SK-N-MC (cell line): ENCODE results near the gene NMUR1.

Source experiments
- DNase-seq: peaks from one replicate; pipeline ENCODE4 v3.0.0-alpha.2; 2011; ENCODE audit warnings: low read depth, low spot score
- H3K27ac ChIP-seq: fragments of 200-600 bp; sonication (generic); 2 replicates; pipeline ENCODE4 v1.5.1; 2016; ENCODE audit warnings: mixed run types
- H3K36me3 ChIP-seq: fragments of 200-600 bp; sonication (generic); 2 replicates; pipeline ENCODE4 v1.6.1; 2017; ENCODE audit warnings: antibody characterized with exemption, low read length, mixed read lengths; ENCODE audit not compliant: insufficient read depth
- H3K4me3 ChIP-seq: fragments of 200-600 bp; sonication (generic); 2 replicates; pipeline ENCODE4 v1.5.1; 2016
- H3K9ac ChIP-seq: fragments of 200-600 bp; sonication (generic); 2 replicates; pipeline ENCODE4 v1.8.0; 2017; ENCODE audit warnings: mixed run types, mixed read lengths; ENCODE audit not compliant: insufficient read length
- H3K9me3 ChIP-seq: fragments of 200-600 bp; sonication (generic); 2 replicates; pipeline ENCODE4 v1.6.1; 2017; ENCODE audit warnings: low read depth, mild to moderate bottlenecking, antibody characterized with exemption, low read length, moderate library complexity, mixed read lengths
- EZH2 ChIP-seq: fragments of 200-600 bp; sonication (generic); IDR thresholded peaks from one replicate; pipeline ENCODE4 v1.6.1; 2017; ENCODE audit warnings: antibody characterized with exemption
- FOXP2 ChIP-seq: optimal IDR thresholded peaks from 2 replicates; pipeline ENCODE3; 2011; ENCODE audit warnings: mild to moderate bottlenecking, moderate library complexity; ENCODE audit not compliant: insufficient read depth; ENCODE audit errors: extremely low read length, control extremely low read depth
- POLR2AphosphoS5 ChIP-seq: IDR thresholded peaks from 2 replicates; pipeline ENCODE4 v1.6.1; 2012; ENCODE audit warnings: mild to moderate bottlenecking, low read depth, low read length, borderline replicate concordance

Gene NMUR1

DNA sequence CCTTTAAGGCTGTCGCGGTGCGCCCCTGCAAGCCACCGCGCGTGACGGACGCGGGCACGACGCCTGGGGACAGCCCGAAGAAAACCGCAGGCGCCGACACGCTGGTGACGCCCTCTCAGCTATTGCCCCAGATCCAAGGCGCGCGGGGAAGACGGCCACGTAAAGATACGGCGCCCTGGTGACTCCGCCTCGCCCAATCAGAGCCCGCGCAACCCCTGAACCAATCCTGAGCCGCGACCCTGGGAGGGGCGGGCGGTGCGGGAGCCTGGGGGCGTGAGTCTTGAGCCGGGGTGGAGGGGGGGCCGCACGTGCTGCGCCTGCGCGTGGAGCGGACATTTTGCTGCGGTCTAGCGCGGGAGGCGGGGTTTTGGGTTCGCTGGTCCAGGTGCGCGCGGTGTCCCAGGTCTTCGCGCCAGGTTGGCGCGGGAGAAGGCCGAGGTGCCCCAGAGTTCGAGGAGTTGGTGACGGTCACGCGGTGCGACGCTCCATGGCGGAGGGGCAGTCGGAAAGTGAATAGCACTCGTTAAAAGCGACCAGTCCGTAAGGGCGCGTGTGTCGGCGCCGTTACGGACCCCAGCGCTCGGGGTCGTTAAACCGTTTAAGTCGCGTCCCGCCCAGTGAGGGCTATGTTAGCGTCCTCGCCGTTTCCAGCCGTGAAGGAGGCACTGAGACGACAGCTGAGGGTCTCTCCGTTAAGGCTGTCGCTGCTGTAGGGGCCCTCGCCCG, 15.9 kb downstream of the NMUR1 start:
- TF ChIP-seq FOXP2 = peak; percentile 18
- peak; percentile 97 for TF ChIP-seq POLR2AphosphoS5
- no peak for TF ChIP-seq EZH2
- H3K27ac ChIP-seq = peak overlapping the region; percentile 83
- H3K9me3 ChIP-seq = no peaks in the 10 kb centered on the region
- peak; percentile 79 for DNase-seq
- H3K4me3 ChIP-seq = peak overlapping the region; percentile 98
- peak overlapping the region; percentile 96 for H3K9ac ChIP-seq
- no peaks in the 10 kb centered on the region for H3K36me3 ChIP-seq

DNA sequence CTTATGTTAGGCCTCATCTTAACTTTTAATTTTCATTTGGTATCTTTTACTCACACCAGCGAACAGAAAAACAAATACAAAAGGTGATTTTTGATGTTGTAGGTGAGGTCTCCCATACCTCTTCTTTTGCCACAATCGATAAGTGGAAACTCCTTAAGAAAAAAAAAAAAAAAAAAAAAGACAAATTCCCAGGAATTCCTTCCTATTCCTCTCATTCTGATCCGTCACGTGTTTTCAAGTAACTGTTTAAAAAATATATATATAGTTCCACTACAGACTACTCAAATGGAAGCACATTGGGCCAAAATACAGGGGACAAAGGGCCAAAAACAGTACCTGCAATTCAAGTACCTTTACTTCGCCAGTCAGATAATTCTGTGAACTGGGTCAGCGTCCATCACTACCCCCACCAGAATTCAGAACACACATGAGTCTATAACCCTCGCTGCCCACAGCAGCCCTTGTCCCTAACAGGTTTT, 16.5 kb downstream of the NMUR1 start:
- Histone ChIP-seq H3K36me3 (no peaks in the 10 kb centered on the region), H3K9me3 (no peaks in the 10 kb centered on the region), H3K9ac (peak overlapping the region; percentile 96), H3K4me3 (peak overlapping the region; percentile 98), H3K27ac (peak overlapping the region; percentile 83)
- no peak for DNase-seq
- TF ChIP-seq POLR2AphosphoS5 = no peak
- no peak for TF ChIP-seq FOXP2
- TF ChIP-seq EZH2 = no peak

- Histone ChIP-seq H3K9ac (no peak overlapping the region), H3K36me3 (no peaks in the 10 kb centered on the region), H3K9me3 (no peaks in the 10 kb centered on the region), H3K4me3 (no peak overlapping the region), H3K27ac (no peak overlapping the region)
- no peak for TF ChIP-seq POLR2AphosphoS5
- no peak for TF ChIP-seq EZH2
- no peak for TF ChIP-seq FOXP2
- no peak for DNase-seq
Measured at GRCh38 chr2:231512222-231512621, 18.0 kb downstream of the NMUR1 start.

- no peak overlapping the region for H3K4me3 ChIP-seq
- no peak overlapping the region for H3K9ac ChIP-seq
- H3K9me3 ChIP-seq = no peaks in the 10 kb centered on the region
- H3K36me3 ChIP-seq = peaks cover 4% of the 10 kb centered on the region; the same call in 1 of the 2 replicates
- H3K27ac ChIP-seq = no peak overlapping the region
- DNase-seq = no peak
- TF ChIP-seq FOXP2 = no peak
- TF ChIP-seq EZH2 = no peak
- no peak for TF ChIP-seq POLR2AphosphoS5
Measured at GRCh38 chr2:231503766-231504165, 26.5 kb downstream of the NMUR1 start.

DNA sequence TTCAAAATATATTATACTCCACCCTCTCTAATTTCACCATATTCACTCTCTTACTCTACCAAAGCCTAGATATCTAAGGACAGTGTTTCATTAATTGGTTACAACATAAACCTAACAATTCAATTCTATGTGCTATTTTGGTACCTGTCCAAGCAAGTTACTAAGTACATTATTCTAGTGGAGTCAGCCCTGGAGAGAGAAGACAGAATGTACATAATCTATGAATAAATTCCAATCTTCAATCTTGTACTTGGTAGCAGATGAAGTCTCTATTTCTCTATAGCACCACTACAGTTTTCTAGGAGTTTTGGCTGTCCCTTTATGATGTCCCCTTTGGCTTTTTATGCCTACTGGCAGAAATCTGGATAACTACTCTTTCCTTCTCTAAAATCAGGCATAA, 27.6 kb downstream of the NMUR1 start:
- H3K27ac ChIP-seq = no peak overlapping the region

GRCh38 chr2:231497651-231498050, 32.6 kb downstream of the NMUR1 start:
- no peak overlapping the region for H3K9ac ChIP-seq
- H3K27ac ChIP-seq = no peak overlapping the region
- H3K36me3 ChIP-seq = no peaks in the 10 kb centered on the region
- no peaks in the 10 kb centered on the region for H3K9me3 ChIP-seq
- no peak overlapping the region for H3K4me3 ChIP-seq
- DNase-seq = no peak
- TF ChIP-seq EZH2 (no peak), POLR2AphosphoS5 (no peak), FOXP2 (no peak)

More for the DNA sequence above, 27.6 kb downstream of the NMUR1 start:
- TF ChIP-seq EZH2 = no peak
- TF ChIP-seq FOXP2 = no peak
- TF ChIP-seq POLR2AphosphoS5 = no peak
- DNase-seq = no peak
- Histone ChIP-seq H3K4me3 (no peak overlapping the region), H3K9ac (no peak overlapping the region), H3K36me3 (peaks cover 4% of the 10 kb centered on the region; the same call in 1 of the 2 replicates), H3K9me3 (no peaks in the 10 kb centered on the region)

- H3K9me3 ChIP-seq = no peaks in the 10 kb centered on the region
- H3K36me3 ChIP-seq = no peaks in the 10 kb centered on the region
- no peak overlapping the region for H3K4me3 ChIP-seq
- H3K9ac ChIP-seq = no peak overlapping the region
- H3K27ac ChIP-seq = no peak overlapping the region
- no peak for DNase-seq
- no peak for TF ChIP-seq EZH2
- TF ChIP-seq FOXP2 = no peak
- TF ChIP-seq POLR2AphosphoS5 = no peak
Measured at GRCh38 chr2:231494669-231495068, 35.6 kb downstream of the NMUR1 start.

- DNase-seq = no peak
- H3K9me3 ChIP-seq = no peaks in the 10 kb centered on the region
- H3K4me3 ChIP-seq = no peak overlapping the region
- no peaks in the 10 kb centered on the region for H3K36me3 ChIP-seq
- H3K27ac ChIP-seq = no peak overlapping the region
- no peak overlapping the region for H3K9ac ChIP-seq
- TF ChIP-seq POLR2AphosphoS5 (no peak), EZH2 (no peak), FOXP2 (no peak)
Measured at GRCh38 chr2:231490801-231491200, 39.4 kb downstream of the NMUR1 start.
